HG03432 (cell line): ENCODE measurements around the gene HTR7.

ENCODE experiments used
- ATAC-seq: cut with Tn5 transposase; IDR thresholded peaks from one replicate; pipeline ENCODE4 v1.9.1; 2021; ENCODE audit warnings: mild to moderate bottlenecking, moderate library complexity; ENCODE audit not compliant: unreplicated experiment

The HTR7 gene

DNA sequence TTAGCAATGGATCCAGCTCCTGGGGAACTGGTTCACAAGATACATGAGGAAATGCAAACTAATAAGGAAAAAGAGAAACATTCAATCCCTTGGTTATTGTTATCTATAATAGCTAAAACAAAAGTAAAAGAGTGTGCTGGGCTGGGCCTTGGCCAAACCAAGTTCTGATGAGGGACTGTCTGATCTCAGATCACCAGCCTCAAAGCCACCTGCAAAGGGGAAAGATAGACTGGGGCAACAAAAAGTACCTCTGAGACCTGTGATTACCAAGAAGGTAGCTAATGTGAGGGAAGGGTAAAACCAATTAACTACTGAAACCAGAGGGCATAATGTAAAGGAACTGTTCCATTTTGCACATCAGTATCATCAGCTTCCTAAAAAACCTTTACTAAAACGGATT lies 51.2 kb downstream of the HTR7 start:
- no peak for ATAC-seq

DNA sequence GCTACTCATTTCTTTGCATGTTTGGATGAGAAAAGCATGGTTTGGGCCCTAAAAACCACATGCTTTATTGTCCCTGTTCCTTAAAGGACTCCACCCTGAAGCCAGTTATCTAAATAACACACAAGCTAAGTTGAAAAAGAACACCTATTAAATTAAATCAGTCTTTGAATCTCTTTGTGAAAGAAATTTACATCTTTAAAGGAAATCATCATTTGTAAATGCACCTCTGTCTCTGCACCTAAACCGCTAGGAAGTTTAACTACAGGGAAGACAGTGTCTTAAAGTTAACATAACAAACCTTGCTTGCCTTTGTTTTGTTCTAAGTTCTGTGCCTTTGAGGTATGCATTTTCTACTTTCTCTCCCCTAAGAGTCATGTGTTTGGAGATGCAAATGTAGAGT lies 52.6 kb downstream of the HTR7 start:
- no peak for ATAC-seq

DNA sequence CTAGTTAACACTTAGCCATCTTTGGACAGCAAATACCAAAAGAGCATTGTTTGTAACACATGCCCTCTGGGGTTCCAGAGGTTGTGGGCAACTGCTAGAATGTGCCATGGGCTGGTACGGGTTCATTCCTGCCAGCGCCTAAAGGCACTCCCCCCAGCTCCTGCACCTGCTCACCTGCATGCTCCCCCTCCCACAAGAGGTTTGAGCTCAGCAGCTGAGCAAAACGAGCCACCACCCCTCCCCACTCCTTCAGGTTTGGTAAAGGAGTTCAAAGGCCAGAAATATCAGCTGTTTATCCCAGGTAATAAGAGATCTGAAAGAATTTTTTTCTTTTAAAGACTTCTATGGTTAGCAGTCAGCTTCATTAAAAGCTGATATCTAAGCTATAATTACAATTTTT lies 53.5 kb downstream of the HTR7 start:
- no peak for ATAC-seq

DNA sequence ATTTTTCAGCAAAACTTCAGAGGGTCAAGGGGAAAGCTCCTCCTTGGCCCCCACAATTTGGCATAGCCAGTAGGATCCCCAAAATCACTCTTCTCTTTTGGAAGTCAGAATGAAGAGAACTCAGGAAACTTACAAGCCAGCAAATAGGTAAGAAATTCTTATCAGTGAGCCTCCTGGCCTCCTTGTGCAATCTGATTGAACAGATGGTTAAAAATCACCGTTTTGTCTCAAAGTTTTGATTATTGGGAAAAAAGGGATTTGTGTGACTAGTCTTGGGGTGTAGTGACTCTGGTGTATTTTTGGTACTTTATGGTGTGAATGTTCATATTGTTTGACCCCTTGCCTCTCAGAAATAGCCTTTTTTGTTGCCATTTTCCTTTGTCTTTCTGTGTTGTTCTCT lies 56.2 kb downstream of the HTR7 start:
- ATAC-seq: no peak

DNA sequence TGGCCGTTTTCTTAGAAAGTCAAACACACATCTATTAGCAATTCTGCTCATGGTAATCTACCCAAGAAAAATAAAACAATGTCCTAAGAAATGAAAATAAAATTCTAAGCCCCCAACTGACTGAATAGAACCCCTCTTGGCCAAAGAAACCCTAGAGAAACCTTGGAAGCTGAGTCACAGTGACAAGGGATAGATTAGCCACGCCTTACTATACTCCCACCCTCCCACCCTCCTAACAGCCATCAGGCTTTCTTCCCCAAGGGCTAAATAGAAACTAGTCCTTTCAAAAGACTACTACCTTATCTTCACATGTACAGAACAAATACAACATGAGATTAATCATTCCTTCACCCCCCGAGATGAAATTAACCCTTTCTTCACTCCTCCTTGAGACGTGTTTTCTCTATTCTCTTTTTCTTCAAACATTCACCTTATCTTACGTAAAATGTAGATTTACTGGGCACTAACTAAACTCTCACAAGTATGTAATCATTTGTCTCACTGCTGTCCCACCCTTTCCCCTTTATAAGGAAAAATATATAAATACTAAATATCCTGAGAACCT lies 57.5 kb downstream of the HTR7 start:
- ATAC-seq: no peak

DNA sequence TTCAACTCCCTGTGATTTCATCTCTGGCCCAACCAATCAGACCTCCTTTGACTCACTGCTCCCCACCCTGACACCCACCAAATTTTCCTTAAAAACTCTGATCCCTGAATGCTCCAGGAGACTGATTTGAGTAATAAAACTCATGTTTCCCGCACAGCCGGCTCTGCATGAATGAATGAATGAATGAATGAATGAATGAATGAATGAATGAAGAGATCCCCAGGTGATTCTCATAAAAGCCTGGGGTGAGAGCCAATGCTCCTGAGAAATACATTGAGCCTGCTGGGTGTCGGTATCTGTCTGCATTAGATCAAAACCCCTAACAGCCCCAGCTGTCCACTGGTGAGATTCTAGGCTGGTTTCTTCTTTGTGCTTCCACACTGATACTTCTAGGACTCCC lies 58.7 kb downstream of the HTR7 start:
- no peak for ATAC-seq

DNA sequence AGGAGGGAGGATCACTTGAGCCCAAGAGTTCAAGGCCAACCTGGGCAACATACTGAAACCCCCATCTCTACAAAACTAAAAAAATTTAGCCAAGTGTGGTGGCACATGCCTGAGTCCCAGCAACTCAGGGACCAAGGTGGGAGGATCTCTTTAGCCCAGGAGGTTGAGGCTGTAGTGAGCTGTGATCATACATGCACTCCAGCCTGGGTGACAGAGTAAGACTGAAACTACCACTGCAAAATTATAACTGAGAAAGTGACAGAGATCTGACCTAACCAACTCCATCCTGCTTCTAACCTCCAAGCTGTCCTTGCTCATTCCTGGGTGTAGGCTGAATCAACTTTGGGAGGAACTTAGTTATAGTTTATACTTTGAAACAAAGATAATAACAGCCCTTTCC lies 59.4 kb downstream of the HTR7 start:
- ATAC-seq: no peak

DNA sequence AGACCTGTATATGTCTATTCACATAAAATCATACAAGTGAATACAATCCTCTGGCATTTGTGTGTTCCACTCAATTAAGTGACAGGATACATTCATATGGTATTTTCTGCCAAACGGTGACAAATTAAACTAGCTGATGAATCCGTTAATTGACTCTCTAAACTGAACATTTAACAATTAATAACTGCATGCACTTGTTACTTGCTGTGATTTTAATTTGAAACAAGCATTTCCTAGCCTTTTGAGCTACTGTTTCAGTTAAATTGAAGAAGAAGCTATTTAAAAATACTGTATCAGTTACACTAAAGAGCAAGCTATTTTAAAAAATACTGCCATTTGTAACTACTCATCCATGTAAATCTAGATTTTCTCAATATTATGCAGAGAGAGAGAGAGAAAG lies 67.4 kb downstream of the HTR7 start:
- no peak for ATAC-seq

DNA sequence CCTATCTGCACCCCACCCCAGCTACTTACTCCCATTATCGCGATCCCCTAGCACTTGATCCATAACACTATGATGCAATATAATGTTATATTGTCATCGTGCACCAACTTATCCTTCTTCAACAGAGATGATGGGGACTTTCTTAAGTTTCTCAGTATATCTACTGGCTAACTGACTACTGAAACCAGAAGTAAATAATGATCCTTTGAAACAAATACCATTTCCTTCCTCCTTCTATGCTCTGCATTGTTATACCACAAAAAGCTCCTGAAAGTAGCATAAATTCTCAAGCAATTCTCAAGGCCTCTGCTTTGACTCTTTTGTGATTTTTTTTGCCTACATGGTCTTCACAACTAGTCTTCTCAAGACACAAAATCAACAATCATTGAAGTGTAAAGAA lies 68.9 kb downstream of the HTR7 start:
- peak; percentile 90 for ATAC-seq

DNA sequence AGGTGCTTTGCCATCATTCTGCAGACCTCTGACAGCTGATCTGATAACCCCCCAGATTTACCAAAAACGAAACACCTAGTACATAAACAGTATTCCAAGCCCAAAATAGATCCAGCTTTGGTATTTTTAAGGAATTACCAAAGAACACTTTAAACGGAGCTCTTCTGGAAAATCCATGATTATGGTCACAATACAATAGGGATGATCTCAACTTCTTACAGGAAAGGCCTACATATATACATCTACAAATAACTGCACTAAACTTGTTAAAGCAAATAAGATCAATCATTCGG lies 69.7 kb downstream of the HTR7 start:
- no peak for ATAC-seq

DNA sequence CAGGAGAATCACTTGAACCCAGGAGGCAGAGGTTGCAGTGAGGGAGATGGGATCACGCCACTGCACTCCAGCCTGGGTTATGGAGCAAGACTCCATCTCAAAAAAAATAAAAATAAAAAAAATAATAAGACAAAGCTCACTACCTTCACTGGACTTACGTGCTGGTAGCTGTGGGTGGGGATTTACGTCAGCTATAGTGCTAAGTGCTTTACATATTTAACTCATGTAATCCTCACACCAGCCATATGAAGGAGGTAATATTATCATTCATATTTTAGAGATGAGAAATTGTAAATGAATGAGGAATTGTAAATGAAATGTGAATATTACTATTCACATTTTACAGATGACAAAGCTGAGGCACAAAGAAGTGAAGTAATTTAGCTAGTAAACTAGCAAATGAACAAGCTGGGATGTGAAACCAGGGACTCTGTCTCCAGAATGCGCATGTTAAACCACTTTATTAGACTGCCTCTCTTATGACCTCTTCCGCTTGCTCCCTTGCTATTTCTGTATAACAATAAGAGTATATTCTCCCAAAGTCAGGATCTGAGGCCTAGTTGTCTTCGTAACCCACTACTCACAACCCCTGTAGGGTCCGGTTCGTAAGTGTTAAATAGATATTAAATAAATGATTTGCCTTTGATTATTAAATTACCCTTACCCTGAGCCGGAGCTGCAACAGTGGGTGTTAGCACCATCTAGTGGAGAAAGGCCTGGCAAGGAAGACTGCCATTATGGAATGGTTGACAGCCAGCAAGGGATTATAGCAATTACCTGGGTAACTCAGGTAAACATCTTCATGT lies 70.2 kb downstream of the HTR7 start:
- ATAC-seq: no peak

DNA sequence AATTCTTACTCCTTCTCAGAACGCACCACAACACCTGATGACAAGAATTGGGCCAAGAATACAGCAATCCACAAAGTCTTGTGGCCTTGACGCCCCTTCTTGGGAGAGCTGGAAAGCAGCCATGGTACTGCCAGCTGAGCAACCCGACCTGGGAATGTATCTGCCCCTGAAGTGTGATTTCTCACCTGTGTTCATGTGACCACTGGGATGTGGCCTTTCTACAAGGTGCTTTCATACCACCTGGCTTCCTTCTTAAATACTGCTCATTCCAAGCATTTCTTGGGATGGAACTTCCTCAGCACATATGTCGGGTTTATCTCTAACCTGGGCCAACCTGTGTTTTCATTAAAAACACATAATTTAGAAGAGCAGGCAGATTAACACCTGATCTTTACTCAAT lies 72.1 kb downstream of the HTR7 start:
- ATAC-seq: no peak

DNA sequence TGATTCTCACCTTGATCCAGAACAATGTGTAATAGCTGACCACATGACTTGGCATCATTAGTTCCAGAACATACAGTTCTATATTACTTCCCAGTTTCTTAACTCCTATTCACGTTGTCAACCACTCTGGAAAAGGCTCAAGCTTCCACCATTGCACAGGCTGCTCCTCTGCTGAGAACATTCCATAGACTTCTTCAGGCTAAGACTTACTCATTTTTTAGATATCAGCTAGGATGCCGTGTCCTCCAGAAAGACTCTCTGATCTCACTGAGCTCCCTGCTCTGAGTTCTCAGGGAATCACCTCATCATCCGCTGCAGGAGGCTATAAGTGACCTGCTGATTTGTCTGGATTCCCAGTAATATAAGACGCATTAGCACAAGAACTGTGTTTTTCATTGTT lies 73.1 kb downstream of the HTR7 start:
- no peak for ATAC-seq

DNA sequence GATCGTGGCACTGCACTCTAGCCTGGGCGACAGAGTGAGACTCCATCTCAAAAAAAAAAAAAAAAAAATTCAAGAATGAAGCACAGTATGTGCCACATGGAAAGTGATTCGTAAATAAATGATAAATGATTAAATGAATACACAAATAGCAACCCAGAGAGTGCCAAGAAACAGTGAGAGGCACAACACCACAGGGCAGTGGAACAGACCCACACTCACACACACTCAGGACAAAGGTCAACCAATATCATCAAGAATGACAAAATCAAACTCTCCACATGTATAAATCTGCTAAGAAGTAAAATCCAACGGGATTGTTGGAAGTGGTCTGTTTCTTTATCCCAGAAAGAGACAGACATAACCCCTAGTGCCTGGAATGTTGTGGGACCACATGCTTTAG lies 77.4 kb downstream of the HTR7 start:
- no peak for ATAC-seq

DNA sequence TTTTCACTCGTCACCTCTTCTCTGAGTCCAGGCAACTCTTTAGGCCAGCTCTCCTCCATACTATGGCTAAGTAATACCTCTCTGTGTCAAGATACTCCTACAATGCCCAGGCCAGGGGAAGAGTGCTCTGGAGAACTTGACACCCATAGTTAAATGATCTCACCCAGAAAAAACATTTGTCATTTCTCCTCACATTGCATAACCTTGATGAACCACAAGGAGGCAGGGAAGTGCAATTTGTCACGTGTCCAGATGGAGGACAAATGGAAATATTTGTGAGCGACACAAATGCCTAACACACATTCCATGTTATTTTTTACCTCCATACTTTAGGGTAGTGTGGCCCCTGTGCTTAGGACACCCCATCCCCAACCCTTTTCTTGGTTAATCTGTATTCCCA lies 78.3 kb downstream of the HTR7 start:
- no peak for ATAC-seq

DNA sequence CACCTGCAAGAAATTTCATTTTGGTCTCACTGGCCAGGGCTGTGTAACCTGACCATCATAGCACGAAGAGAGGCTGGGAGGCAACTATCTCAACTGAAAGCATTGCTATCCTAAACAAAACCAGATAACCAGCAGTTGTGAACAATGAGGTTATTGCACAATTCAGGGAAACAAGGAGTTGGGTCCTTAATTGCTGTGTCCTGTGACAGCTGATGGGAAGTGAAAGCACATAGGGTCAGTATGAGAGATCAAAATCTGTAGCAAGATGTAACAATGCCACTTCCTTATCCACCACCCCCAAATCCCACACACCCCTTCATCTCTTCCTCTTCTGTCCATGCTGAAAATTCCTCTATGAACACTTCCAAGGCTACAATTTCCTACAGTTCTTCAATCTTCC lies 80.2 kb downstream of the HTR7 start:
- ATAC-seq: no peak

DNA sequence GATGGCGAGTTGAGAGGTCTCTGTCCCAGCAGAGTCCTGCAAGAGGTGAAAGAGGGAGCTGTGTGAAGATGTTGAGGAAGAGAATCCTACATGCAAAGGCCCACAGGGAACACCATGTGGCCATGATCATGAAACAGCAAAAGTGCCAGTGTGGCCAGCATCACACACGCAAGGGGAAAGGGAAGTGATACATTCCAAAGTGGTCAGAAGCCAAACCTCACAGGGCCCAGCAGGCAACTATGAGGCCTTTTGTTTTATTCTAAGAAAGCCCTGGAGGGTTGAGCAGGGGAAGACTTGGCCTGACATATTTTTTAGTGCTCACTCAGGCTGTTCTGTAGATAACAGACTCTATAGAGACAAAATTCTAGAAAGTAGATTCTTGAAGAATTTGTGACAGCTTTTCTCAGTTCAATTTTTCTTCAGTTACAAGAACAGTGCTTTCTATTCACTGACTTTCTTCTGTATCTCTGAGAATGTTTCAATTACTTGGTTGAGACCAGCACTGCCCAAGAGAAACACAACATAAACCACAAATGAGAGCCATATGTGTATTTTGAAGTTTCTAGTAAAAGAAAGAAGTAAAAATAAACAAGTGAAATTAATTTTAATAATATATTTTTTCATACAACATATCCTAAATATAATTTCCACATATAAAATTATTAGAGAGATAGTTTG lies 82.3 kb downstream of the HTR7 start:
- ATAC-seq: peak; percentile 69

DNA sequence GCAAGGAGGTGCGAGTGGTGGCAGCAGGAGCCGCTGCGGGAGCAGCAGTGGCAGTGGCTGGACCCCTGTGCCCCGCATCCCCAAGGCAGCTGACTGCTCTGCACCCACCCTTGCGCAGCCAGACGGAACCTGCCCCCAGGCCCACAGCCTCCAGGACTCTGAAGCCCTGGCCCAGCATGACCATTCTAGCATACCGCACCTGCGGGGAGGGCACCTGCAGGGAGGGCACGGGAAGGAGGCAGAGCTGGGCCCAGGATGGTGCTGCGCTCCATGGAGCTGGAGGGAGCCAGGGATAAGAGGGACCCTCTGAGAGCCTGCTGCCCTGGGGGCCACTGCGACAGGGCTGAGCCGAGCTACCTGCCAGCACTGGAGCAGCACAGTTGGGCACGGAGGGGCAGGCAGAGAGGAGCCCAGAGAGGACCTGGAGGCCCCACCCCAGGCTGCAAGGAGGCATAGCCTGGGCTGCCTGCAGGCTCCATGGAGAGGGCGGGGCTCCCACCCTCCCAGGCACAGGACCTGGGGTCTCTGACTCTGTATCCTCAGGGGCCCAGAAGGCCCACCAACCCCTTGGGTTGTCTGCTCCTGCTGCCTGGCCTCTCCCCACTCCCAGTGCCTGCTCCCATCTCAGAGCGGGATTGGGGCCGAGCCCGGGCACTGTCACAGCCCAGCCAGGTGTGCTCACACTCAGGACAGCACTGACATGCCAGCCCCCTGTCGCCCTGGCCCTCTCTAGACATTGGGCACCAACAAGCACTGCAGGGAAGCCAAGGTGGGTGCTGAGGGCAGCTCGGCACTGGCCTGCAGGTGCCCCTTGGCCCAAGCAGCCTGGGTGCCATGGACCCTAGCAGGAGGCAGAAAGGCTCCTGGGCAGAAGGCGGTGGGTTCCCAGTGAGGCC lies 87.6 kb downstream of the HTR7 start:
- ATAC-seq: no peak

DNA sequence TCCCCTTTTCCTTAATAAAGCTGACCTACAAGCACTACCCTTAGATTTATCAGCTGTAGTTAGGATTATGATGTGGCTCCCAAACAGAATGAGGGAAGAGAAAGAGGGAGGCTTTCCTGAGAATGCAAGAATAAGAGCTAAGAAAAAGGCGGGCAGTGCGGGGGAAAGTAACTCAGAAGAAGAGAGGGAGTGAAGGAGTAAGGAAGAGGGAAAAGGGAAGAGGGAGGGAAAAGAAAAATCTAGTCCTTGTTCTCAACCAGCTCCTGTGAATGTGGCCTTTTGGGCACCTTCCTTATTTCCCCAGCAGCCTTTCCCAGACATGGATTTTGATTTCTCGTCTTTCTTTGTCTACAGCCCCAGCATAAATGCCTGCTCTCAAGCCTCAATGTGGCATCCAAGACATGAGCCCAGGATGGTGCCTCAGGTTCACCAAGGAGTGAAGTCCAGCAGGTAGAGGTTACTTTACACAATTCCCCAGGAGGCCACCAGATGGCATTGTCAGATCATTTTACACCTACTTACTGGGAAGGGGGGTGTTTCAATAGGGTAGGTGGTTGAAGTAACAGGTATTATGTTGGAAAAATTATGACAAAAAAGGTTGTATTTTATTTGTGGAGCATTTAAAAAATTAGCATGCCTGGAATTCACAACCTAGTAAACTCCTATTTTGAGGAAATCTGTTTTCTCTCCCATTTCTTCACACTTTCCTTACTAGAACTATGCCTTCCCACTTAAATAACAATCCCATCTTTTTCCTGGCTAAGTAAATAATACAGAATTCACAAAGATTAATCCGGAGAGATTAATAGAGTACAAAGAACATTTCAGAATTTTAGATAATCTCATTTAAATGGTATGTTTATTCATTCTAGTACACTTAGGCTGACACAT lies 106.5 kb downstream of the HTR7 start:
- peak; percentile 88 for ATAC-seq

DNA sequence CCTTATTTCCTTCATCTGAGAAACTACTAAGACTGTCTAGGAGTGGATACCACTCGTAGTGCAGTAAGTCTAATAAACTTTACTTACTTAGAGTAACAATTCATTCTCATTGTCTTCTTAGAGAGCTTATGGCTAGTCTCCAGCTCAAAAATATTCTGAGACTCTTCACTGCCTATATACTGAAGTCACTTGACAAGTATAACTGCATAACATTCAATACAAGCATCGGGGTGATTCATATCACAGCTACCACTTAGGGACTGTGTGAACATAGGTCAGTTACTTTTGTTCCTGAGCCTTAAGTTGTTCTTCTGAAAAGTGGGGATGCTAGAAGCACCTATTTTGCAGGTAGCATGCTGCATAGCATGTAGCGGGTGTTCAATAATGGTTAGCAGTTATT lies 111.0 kb downstream of the HTR7 start:
- ATAC-seq: no peak

DNA sequence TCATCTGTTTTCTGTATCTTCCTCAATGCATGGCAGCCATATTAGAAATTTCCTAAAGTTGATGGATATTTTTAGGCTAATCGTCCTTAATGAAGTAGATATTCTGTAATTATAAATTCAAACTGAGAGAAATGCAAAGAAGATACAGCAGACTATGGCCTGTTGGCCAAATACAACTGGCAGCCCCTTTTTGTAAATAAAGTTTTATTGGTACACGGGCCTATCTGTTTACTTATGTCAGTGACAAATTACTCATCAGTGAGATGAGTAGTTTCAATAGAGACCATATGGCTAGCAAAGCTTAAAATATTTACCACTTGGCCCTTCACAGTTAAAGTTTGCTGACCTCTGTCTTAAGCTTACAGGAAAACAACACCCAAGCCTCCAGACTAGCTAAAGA lies 112.3 kb downstream of the HTR7 start:
- ATAC-seq: no peak
